Activated CD8-positive, alpha-beta memory T cell treated with anti-CD3 and anti-CD28 coated beads, Interleukin-2, amount 10 ng/mL, durations not matched to agents 7 days and 5 days (primary cell): ENCODE data around the gene DCUN1D3. TPM values are rescaled to one million over a fixed set of nuclear protein-coding genes. Genes with fewer than 3 reads are reported as not detected.
"Not testable (repeated sequence)": the region's sequence is repeated elsewhere in the genome, so short reads cannot be mapped to it uniquely, and the experiment has no call there.

Experiments used
- ATAC-seq: fragments of 150-1000 bp; cut with Tn5 transposase; one replicate; pipeline ENCODE4 v1.10.0; 2021; ENCODE audit warnings: moderate library complexity
- CTCF ChIA-PET: fragments of 350-600 bp; sonication (Branson Sonifier 250); formaldehyde crosslinking; loops from one replicate; lab custom pipeline; 2021; ENCODE audit warnings: antibody characterized with exemption; lab: Charles Lee
- DNase-seq: peaks from one replicate; pipeline ENCODE4 v3.0.0-alpha.2; 2020
- H3K27ac Mint-ChIP-seq: one replicate; pipeline ENCODE4 v1.8.0; 2021; ENCODE audit warnings: mild to moderate bottlenecking, mixed read lengths
- H3K27me3 Mint-ChIP-seq: one replicate; pipeline ENCODE4 v1.8.0; 2021; ENCODE audit warnings: mixed read lengths
- H3K36me3 Mint-ChIP-seq: one replicate; pipeline ENCODE4 v1.8.0; 2021; ENCODE audit warnings: mild to moderate bottlenecking, mixed read lengths
- H3K4me1 Mint-ChIP-seq: one replicate; pipeline ENCODE4 v1.8.0; 2021; ENCODE audit warnings: mixed read lengths
- H3K4me3 Mint-ChIP-seq: one replicate; pipeline ENCODE4 v1.8.0; 2021; ENCODE audit warnings: mild to moderate bottlenecking, moderate library complexity, mixed read lengths
- H3K9me3 Mint-ChIP-seq: one replicate; pipeline ENCODE4 v1.8.0; 2022; ENCODE audit warnings: low read depth, mixed read lengths
- total RNA-seq, 2 experiments: library from RNA; stranded (reverse); gene quantifications; one replicate each; pipeline ENCODE4 v1.2.3, GENCODE V29; 2021

Gene DCUN1D3
- total RNA-seq, 2 experiments from 2014 or later, result 18.1 to 24.4 TPM

DNA sequence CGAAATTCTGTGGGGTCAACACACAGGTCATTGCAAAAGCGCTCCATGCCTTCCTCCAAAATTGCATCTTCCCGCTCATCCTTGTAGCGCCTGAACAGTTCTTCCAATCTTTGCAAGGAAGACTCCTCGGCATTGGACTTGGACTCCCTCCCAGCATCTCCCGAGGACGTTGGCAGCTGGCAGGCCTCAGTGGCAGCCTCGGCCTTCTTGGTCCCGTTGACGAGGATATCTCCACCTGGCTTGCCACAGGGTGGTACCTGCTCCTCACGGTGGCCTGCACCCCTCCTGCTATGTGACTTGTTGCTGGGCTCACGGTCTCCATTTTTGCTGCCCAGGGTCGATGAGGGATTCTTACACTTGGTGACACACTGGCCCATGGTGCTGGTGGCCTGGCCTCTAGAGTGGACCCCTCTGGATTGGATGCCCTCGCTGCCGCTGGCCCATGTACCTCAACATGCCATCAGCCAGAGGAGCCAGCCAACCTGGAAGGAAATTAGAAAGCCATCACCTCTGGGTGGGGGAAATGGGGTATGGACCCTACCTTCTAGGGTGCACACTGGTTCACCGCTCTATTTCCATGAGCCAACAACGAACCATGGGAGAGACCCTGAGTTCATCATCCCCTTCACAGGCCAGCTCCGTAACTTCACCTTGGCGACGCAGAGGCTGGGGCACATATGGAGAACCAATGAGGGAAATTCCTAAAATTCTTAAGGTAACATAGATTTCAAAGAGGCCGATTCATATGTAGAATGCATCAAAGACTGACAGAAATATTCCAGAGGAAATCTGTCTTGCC is 37.8 kb downstream of the DCUN1D3 start:
- no peak for ATAC-seq
- peaks cover 58% of the 10 kb centered on the region for H3K36me3 Mint-ChIP-seq
- H3K4me1 Mint-ChIP-seq, result peaks cover 39% of the 10 kb centered on the region
- no peaks in the 10 kb centered on the region for H3K27me3 Mint-ChIP-seq
- H3K27ac Mint-ChIP-seq, result no peak overlapping the region
- DNase-seq, result no peak
- no peaks in the 10 kb centered on the region for H3K9me3 Mint-ChIP-seq
- CTCF ChIA-PET, result no interaction called here
- H3K4me3 Mint-ChIP-seq, result no peak overlapping the region

DNA sequence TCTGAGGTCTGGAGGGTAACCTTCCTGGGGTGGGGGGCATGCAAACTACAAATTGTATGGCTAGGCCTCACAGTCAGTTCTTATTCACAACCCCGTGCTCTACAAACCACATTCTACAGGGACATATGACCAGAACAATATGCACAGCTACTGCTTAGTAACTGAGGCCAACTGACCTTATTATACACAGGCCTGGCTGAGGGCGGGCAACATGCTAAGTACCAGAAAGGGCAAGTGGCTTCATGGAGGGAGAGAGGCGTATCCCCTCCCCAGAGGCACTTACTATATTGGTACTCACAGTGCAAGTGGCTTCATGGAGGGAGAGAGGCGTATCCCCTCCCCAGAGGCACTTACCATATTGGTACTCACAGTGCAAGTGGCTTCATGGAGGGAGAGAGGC is 39.2 kb downstream of the DCUN1D3 start:
- Mint-ChIP-seq H3K4me1 (peaks cover 31% of the 10 kb centered on the region), H3K36me3 (peaks cover 57% of the 10 kb centered on the region)
- H3K4me3 Mint-ChIP-seq, CTCF ChIA-PET, ATAC-seq, DNase-seq, H3K27me3 Mint-ChIP-seq, H3K9me3 Mint-ChIP-seq, H3K27ac Mint-ChIP-seq: not testable (repeated sequence)

DNA sequence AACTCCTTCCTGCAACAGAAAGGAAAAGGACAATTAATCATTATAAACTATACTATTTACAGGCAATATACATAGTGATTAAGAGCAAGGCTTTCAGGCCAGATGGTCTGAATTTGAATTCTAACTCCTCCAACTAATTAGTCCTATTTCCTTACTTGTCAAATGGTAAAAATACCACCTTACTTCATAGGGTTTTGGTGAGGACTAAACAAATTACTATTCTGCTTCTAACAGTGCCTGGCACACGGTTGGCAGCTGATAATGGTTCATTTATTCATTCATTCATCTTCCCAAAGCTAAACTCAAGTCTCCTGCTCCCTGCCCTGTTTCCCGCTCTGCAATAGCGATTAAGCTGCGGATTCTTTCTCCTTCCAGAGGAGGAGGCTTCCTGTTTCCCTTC is 39.8 kb downstream of the DCUN1D3 start:
- Mint-ChIP-seq H3K27me3 (no peaks in the 10 kb centered on the region), H3K4me3 (no peak overlapping the region), H3K36me3 (peaks cover 63% of the 10 kb centered on the region), H3K9me3 (no peaks in the 10 kb centered on the region), H3K4me1 (peaks cover 25% of the 10 kb centered on the region), H3K27ac (no peak overlapping the region)
- no peak for DNase-seq
- CTCF ChIA-PET, result no interaction called here
- no peak for ATAC-seq

DNA sequence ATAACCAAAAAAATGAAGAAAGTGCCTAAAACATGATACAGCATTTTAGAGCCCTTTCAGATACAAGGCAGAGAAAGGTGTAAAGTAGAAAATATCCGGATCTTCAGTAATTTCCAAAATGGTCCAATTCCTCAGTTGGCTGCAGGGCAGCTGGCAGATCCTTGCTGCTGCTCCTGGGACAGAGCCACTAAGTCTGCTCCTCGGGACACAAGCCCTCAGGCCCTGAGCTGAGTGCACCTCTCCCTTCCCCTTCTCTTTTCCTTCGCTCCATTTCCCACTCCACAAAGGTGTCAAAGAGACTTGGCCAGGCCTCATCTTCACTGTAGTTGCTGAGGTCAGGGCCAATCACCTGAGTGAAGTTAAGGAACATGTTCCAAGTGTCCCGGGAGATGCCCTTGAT is 40.5 kb downstream of the DCUN1D3 start:
- ATAC-seq (no peak), DNase-seq (no peak)
- H3K36me3 Mint-ChIP-seq, result peaks cover 65% of the 10 kb centered on the region
- H3K9me3 Mint-ChIP-seq, result no peaks in the 10 kb centered on the region
- no peak overlapping the region for H3K27ac Mint-ChIP-seq
- no peak overlapping the region for H3K4me3 Mint-ChIP-seq
- peaks cover 20% of the 10 kb centered on the region for H3K4me1 Mint-ChIP-seq
- CTCF ChIA-PET, result no interaction called here
- no peaks in the 10 kb centered on the region for H3K27me3 Mint-ChIP-seq

DNA sequence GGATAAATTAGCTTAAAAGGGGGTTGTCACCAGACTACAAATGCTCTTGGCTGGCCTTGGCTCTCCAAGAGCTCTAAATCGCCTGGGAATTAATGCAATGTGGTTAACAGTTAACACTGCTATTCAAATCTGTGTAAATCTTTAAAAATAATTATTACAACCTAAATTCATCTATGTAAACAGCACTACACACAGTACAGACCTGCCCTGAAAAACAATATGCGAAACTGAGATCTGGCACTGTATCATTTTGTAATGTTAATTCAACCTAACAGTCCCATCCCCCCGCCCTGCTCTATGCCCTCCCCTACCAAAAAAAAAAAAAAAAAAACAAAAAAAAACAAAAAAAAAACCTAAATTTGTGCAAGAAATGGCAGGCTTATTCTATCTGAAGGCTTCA is 40.9 kb downstream of the DCUN1D3 start:
- CTCF ChIA-PET, result no interaction called here
- no peak overlapping the region for H3K27ac Mint-ChIP-seq
- H3K4me3 Mint-ChIP-seq, result no peak overlapping the region

DNA sequence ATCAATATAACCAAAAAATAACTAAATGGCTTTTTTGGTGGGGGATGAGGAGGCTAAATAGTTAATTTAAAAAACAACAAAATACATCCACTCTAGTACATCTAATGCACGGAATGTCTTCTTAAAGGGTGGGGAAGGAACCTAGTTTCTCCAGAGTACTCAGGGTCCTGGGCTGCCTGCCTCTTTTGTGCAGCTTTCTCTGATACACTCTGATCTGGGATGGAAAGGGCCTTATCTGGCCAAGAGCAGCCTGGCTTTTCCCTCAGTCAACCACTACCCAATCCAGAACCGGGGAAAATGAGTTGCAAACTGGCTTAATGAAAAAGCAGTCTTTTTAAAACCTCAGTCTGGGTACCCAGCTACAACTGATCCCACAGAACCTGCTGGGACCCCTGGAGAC is 42.9 kb downstream of the DCUN1D3 start:
- Mint-ChIP-seq H3K4me3 (no peak overlapping the region), H3K27me3 (no peaks in the 10 kb centered on the region), H3K4me1 (peaks cover 8% of the 10 kb centered on the region), H3K27ac (no peak overlapping the region), H3K36me3 (peaks cover 54% of the 10 kb centered on the region), H3K9me3 (no peaks in the 10 kb centered on the region)
- ATAC-seq (no peak), DNase-seq (no peak)
- CTCF ChIA-PET, result interaction anchor here (0.7 to 1.3 kb wide), 3 partner anchors 8 to 38 kb away, joined by 3 read pairs; no protein-coding TSS in a partner anchor

More for the DNA sequence above, 40.9 kb downstream of the DCUN1D3 start:
- no peaks in the 10 kb centered on the region for H3K27me3 Mint-ChIP-seq
- DNase-seq (no peak), ATAC-seq (no peak)
- peaks cover 65% of the 10 kb centered on the region for H3K36me3 Mint-ChIP-seq
- peaks cover 15% of the 10 kb centered on the region for H3K4me1 Mint-ChIP-seq
- no peaks in the 10 kb centered on the region for H3K9me3 Mint-ChIP-seq

DNA sequence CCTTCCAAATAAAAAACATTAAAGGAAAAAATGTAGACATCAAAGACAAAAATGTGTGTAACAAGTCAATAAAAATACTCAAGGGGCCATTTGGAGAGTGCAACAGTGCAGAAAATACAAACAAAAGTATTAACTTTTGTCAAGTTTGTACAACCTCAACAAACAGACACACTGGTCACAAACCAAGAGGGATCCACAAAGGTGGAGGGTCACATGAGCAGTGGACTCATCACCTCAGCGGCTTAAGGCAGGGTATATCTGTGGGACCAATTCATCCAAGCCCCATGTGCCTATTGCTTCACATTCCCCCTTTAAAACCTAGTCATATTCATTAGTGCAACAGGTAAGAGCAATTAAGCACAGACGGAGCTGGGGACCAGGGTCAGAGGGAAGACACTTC is 45.2 kb downstream of the DCUN1D3 start:
- H3K4me3 Mint-ChIP-seq, result no peak overlapping the region
- no peaks in the 10 kb centered on the region for H3K27me3 Mint-ChIP-seq
- H3K27ac Mint-ChIP-seq, result no peak overlapping the region
- H3K36me3 Mint-ChIP-seq, result peaks cover 42% of the 10 kb centered on the region
- ATAC-seq (no peak), DNase-seq (no peak)
- no peaks in the 10 kb centered on the region for H3K9me3 Mint-ChIP-seq
- CTCF ChIA-PET, result interaction anchor here (0.9 to 3.5 kb wide), 4 partner anchors 9 to 46 kb away, joined by 3 to 13 read pairs (median 4); partner anchors contain the start of gene LYRM1
- H3K4me1 Mint-ChIP-seq, result peaks cover 20% of the 10 kb centered on the region

DNA sequence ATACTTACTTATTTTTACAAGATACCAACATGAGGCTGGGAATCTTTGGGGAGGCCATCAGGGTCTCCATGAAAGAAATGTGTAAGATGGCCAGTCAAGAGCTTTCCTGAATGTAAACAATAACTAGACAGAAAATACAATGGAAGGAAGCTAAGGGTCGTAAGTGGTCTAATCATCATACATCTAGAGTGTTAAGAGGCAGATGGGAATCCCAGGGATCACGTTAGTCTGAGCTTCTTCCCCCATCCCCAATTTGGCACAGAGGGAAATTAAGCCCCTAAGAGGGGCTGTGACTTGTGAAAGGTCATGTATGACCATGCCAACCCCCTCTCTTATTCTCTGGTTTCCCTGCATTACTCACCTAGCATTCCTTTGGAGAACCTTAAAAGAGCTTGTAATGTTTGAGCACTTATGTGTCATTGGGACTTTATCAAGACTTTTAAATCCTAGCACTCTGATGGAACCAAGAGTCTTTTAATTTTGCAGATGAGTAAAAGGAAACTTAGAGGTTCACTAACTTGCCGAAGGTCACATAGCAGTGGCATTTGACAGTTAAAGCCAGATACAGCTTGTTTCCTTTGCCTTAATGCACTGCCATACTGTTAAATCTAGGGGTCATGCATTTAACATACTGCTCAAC is 46.1 kb downstream of the DCUN1D3 start:
- Mint-ChIP-seq H3K4me3 (no peak overlapping the region), H3K27me3 (no peaks in the 10 kb centered on the region), H3K27ac (no peak overlapping the region), H3K36me3 (peaks cover 36% of the 10 kb centered on the region), H3K4me1 (peaks cover 22% of the 10 kb centered on the region), H3K9me3 (no peaks in the 10 kb centered on the region)
- ATAC-seq (no peak), DNase-seq (no peak)
- CTCF ChIA-PET, result interaction anchor here (0.9 to 8.8 kb wide), 4 partner anchors 10 to 228 kb away, joined by 3 to 87 read pairs (median 9); partner anchors contain the start of gene LYRM1

DNA sequence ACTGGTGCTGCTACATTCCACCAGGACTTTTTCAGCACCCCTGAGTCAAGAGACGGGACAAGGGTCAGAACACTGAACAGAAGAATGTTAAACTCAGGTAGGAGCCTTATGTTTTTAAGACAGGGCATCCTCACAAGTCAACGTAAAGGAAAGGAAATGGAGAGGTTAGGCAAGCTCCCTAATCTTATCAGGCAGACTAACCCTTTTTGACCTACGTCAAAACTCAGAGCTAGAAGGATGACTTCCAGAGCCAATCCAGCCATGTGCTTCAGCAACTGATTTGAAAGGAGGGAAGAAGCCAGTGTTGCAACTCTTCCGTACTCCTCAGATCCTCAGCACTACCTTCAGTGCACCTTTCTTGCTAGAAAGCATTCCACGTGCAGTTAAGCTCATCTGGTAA is 47.0 kb downstream of the DCUN1D3 start:
- peaks cover 34% of the 10 kb centered on the region for H3K36me3 Mint-ChIP-seq
- H3K27me3 Mint-ChIP-seq, result no peaks in the 10 kb centered on the region
- H3K9me3 Mint-ChIP-seq, result no peaks in the 10 kb centered on the region
- peaks cover 26% of the 10 kb centered on the region for H3K4me1 Mint-ChIP-seq
- no peak for DNase-seq
- CTCF ChIA-PET, result interaction anchor here (1.5 to 8.8 kb wide), 4 partner anchors 10 to 229 kb away, joined by 3 to 87 read pairs (median 11); no protein-coding TSS in a partner anchor
- no peak overlapping the region for H3K27ac Mint-ChIP-seq
- no peak for ATAC-seq
- no peak overlapping the region for H3K4me3 Mint-ChIP-seq

DNA sequence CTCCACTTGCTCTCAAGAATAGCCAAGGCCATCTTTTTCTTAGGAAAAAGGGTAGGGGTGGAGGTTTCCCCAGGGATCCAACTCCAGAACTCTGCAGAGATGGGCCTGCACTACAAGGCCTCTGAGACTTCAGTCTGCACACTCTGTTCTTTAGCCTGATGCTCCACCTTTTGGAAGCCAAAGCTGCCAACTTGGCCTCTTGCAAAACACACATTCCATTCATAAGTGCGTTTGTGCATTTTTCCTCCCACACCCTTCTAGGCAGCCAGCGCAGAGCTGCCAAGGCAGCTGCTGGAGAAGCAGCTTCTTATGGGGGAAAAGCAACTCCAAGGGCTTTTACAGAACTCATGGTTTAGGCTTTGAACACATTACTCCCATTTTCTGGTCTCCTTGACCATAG is 48.6 kb downstream of the DCUN1D3 start:
- CTCF ChIA-PET, result interaction anchor here (1.1 to 8.8 kb wide), 9 partner anchors 12 to 307 kb away, joined by 3 to 87 read pairs (median 9); partner anchors contain the start of genes DCUN1D3, LDAF1 and LYRM1
- H3K27ac Mint-ChIP-seq, result no peak overlapping the region
- H3K4me3 Mint-ChIP-seq, result no peak overlapping the region
- H3K27me3 Mint-ChIP-seq, result no peaks in the 10 kb centered on the region
- no peak for DNase-seq
- no peak for ATAC-seq
- peaks cover 33% of the 10 kb centered on the region for H3K36me3 Mint-ChIP-seq
- H3K4me1 Mint-ChIP-seq, result peaks cover 33% of the 10 kb centered on the region
- H3K9me3 Mint-ChIP-seq, result no peaks in the 10 kb centered on the region

DNA sequence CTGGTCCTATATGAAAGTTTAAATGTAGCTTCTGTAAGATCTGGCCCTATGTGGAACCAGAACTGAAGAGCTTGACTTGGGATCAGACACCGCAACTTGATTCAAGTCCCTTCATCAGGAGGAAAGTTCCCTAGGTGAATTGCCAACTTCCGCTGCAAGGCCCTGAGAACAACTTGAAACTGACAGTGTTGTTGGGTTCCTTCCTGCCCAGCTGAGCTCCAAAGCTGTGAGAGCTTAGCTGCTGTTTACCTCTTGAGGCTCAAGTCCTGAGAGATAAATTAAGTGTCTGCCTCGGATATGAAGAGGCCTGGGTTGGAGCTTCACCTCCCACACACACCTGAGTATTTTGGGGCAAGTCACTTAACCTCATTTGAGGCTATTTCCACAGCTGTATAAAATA is 49.2 kb downstream of the DCUN1D3 start:
- CTCF ChIA-PET, result interaction anchor here (0.8 to 8.8 kb wide), 19 partner anchors 15 to 308 kb away, joined by 3 to 87 read pairs (median 7); partner anchors contain the start of genes DCUN1D3, LDAF1 and LYRM1
- no peaks in the 10 kb centered on the region for H3K9me3 Mint-ChIP-seq

DNA sequence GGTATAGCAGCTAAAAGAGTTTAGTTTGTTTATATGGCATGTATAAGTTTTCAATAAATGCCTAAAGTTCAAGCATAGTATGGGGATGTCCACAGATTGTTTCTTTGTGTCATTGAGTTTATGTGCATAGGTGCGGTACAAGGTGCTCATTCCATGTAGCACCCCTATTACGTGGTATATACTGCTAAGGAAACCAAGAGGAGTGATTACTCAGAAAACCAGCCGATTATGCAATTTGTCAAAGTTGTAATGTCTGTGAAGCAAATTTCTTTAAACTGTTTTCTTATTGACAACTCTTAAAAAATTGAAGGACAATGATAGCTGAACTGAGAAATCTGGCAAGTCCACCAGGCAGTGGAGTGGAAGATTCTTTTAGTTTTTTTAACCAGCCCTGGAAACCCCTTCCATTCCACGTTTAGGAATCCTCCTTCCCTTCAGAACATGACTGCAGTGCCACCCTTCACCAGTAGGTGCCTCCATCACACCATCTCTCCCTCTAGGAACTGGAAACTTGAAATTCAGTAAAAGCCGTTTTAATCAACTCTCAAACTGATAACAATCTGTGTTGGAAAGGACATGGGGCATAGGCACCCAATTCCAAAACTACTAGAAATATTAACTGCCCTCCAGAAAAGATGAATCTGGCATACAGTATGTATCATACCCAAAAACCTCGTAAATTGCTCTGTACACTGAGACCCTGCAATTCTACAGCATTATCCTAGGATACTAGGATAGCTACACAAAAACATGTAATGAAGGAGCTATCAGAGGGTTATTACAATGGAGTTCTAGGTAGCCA is 50.4 kb downstream of the DCUN1D3 start:
- Mint-ChIP-seq H3K4me3 (no peak overlapping the region), H3K36me3 (peaks cover 26% of the 10 kb centered on the region), H3K4me1 (peaks cover 45% of the 10 kb centered on the region), H3K9me3 (no peaks in the 10 kb centered on the region), H3K27ac (peak overlapping the region; percentile 37), H3K27me3 (no peaks in the 10 kb centered on the region)
- CTCF ChIA-PET, result interaction anchor here (0.6 to 8.8 kb wide), 25 partner anchors 8 to 233 kb away, joined by 3 to 87 read pairs (median 6); partner anchors contain the start of genes DCUN1D3, ERI2, LYRM1 and REXO5
- ATAC-seq, result peak; percentile 63
- DNase-seq, result peak; percentile 74

More for the DNA sequence above, 49.2 kb downstream of the DCUN1D3 start:
- H3K27ac Mint-ChIP-seq, result peak overlapping the region; percentile 41
- ATAC-seq (no peak), DNase-seq (no peak)
- H3K4me3 Mint-ChIP-seq, result no peak overlapping the region
- H3K36me3 Mint-ChIP-seq, result peaks cover 31% of the 10 kb centered on the region
- no peaks in the 10 kb centered on the region for H3K27me3 Mint-ChIP-seq
- peaks cover 37% of the 10 kb centered on the region for H3K4me1 Mint-ChIP-seq

DNA sequence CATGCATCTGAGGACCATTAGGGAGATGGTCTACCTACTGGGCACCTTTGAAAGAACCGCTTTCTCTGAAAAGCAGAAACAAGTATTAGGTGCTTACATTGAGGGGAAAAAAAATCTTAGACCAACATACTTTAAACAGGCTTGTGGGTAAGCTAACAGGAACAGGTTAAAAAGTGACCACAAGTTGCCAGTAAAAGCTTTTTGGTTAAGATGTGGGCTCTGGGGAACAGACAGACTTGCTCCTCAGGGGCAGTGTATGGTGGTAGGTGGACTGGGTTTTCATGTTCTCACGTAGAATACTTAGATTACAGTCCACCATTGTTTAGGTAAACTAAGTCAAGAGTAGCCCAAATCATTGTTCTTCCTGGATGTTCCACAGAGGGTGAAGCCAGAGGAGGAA is 52.6 kb downstream of the DCUN1D3 start:
- peaks cover 52% of the 10 kb centered on the region for H3K4me1 Mint-ChIP-seq
- H3K27ac Mint-ChIP-seq, result peak overlapping the region; percentile 41
- no peak for DNase-seq

More for the DNA sequence above, 52.6 kb downstream of the DCUN1D3 start:
- peaks cover 31% of the 10 kb centered on the region for H3K36me3 Mint-ChIP-seq
- peak; percentile 40 for ATAC-seq
- no peak overlapping the region for H3K4me3 Mint-ChIP-seq
- H3K9me3 Mint-ChIP-seq, result no peaks in the 10 kb centered on the region
- H3K27me3 Mint-ChIP-seq, result no peaks in the 10 kb centered on the region
- CTCF ChIA-PET, result interaction anchor here (0.8 to 8.8 kb wide), 6 partner anchors 15 to 957 kb away, joined by 3 to 87 read pairs (median 4); no protein-coding TSS in a partner anchor
